VCaP (cell line): ENCODE measurements around the gene DOLPP1.

ENCODE experiments used
- H3K27ac ChIP-seq: fragments of 450-650 bp; 2 replicates; pipeline ENCODE4 v1.5.1; 2017
- CTCF ChIP-seq: fragments of 450-650 bp; conservative IDR thresholded peaks from 2 replicates; pipeline ENCODE4 v1.5.1; 2017; ENCODE audit warnings: mild to moderate bottlenecking, moderate library complexity

DOLPP1 gene

GRCh38 chr9:129097671-129098306 is 16.9 kb downstream of the DOLPP1 start:
- no peak for TF ChIP-seq CTCF
- no peak overlapping the region for H3K27ac ChIP-seq

GRCh38 chr9:129098328-129098727 is 17.4 kb downstream of the DOLPP1 start:
- no peak for TF ChIP-seq CTCF
- no peak overlapping the region for H3K27ac ChIP-seq

GRCh38 chr9:129100383-129101169 is 19.7 kb downstream of the DOLPP1 start:
- TF ChIP-seq CTCF: no peak
- H3K27ac ChIP-seq: no peak overlapping the region

GRCh38 chr9:129101279-129101678 is 20.4 kb downstream of the DOLPP1 start:
- no peak for TF ChIP-seq CTCF
- H3K27ac ChIP-seq: no peak overlapping the region

GRCh38 chr9:129102095-129102525 is 21.2 kb downstream of the DOLPP1 start:
- TF ChIP-seq CTCF: no peak
- no peak overlapping the region for H3K27ac ChIP-seq

- TF ChIP-seq CTCF: peak; percentile 65
- H3K27ac ChIP-seq: no peak overlapping the region
These were observed 22.1 kb downstream of the DOLPP1 start for GRCh38 chr9:129102791-129103594.

GRCh38 chr9:129103595-129103965 is 22.7 kb downstream of the DOLPP1 start:
- TF ChIP-seq CTCF: no peak
- H3K27ac ChIP-seq: no peak overlapping the region
